GM12878 (cell line): ENCODE results near the gene TMEM181. TPM values are rescaled to one million over a fixed set of nuclear protein-coding genes. Genes with fewer than 3 reads are reported as not detected.

ENCODE experiments used
- ATAC-seq: fragments of 200-7000 bp; cut with Tn5 transposase; 3 replicates; pipeline ENCODE4 v1.9.1; 2020; ENCODE audit warnings: mild to moderate bottlenecking, moderate library complexity
- BruUV-seq: library from RNA; stranded (reverse); fragments of 400-500 nt; replicated peaks from 2 replicates; lab custom pipeline; 2021; lab: Mats Ljungman, UMichigan
- CTCF ChIA-PET: fragments of 300-600 bp; sonication (Branson Sonifier 250); formaldehyde crosslinking; extraction: SDS; loops from one replicate; lab custom pipeline; 2021; ENCODE audit warnings: inconsistent platforms; lab: Yijun Ruan, JAX
- POLR2A ChIA-PET: fragments of 350-600 bp; formaldehyde crosslinking; extraction: SDS; loops from one replicate; lab custom pipeline; 2021; ENCODE audit warnings: inconsistent platforms; lab: Charles Lee
- RAD21 ChIA-PET: fragments of 300-600 bp; sonication (Branson Sonifier 250); formaldehyde crosslinking; loops from one replicate; lab custom pipeline; 2023; ENCODE audit warnings: antibody characterized with exemption; ENCODE audit not compliant: unreplicated experiment; lab: Charles Lee
- SMC1A ChIA-PET: fragments of 300-600 bp; sonication (Branson Sonifier 250); formaldehyde crosslinking; loops from one replicate; lab custom pipeline; 2023; ENCODE audit not compliant: unreplicated experiment, uncharacterized antibody; lab: Charles Lee
- DNase-seq: peaks from one replicate; pipeline ENCODE4 v3.0.0-alpha.2; 2011; ENCODE audit warnings: low read depth, low spot score
- FAIRE-seq: peaks from 3 replicates; lab custom pipeline; 2011; peaks lifted over from hg19 to GRCh38; lab: Jason Lieb, UNC
- H2AFZ ChIP-seq: 2 replicates; pipeline ENCODE4 v1.6.0; 2011; ENCODE audit warnings: low read depth, low read length, control low read depth; ENCODE audit not compliant: control insufficient read depth
- H3K27ac ChIP-seq: 2 replicates; pipeline ENCODE4 v1.5.1; 2011; ENCODE audit warnings: control low read depth; ENCODE audit not compliant: control insufficient read depth, insufficient read depth
- H3K27me3 ChIP-seq, 2 experiments: replicated peaks in 1 of 2; 2 replicates each; pipeline versions ENCODE4 v1.6.0 to v1.6.1; 2011; ENCODE audit warnings: low read length in 1 of 2; ENCODE audit not compliant: control insufficient read depth in 2 of 2, insufficient read depth in 2 of 2
- H3K36me3 ChIP-seq, 2 experiments: 2 replicates each; pipeline ENCODE4 v1.5.1; 2011; ENCODE audit warnings: low read length in 1 of 2; ENCODE audit not compliant: control insufficient read depth in 2 of 2, insufficient read depth in 2 of 2
- H3K4me1 ChIP-seq: 2 replicates; pipeline ENCODE4 v1.6.1; 2011; ENCODE audit warnings: mild to moderate bottlenecking, low read length, moderate library complexity, mixed read lengths; ENCODE audit not compliant: control insufficient read depth, insufficient read depth
- H3K4me2 ChIP-seq: 2 replicates; pipeline ENCODE4 v1.6.0; 2011; ENCODE audit warnings: control low read depth; ENCODE audit not compliant: control insufficient read depth, insufficient read depth
- H3K4me3 ChIP-seq: fragments of 200-600 bp; sonication (generic); 2 replicates; pipeline ENCODE4 v1.5.1; 2016
- H3K79me2 ChIP-seq: 2 replicates; pipeline ENCODE4 v1.6.0; 2011; ENCODE audit warnings: low read length; ENCODE audit not compliant: control insufficient read depth, insufficient read depth
- H3K9ac ChIP-seq: 2 replicates; pipeline ENCODE4 v1.8.0; 2011; ENCODE audit warnings: low read length, control low read depth, mixed read lengths; ENCODE audit not compliant: control insufficient read depth, insufficient read depth
- H3K9me3 ChIP-seq: replicated peaks from 3 replicates; pipeline ENCODE4 v1.5.1; 2011; ENCODE audit warnings: mild to moderate bottlenecking, low read length; ENCODE audit not compliant: control insufficient read depth, insufficient read depth
- H4K20me1 ChIP-seq: 2 replicates; pipeline ENCODE4 v1.6.0; 2011; ENCODE audit not compliant: control insufficient read depth, insufficient read depth
- BCL11A ChIP-seq: IDR thresholded peaks from 2 replicates; pipeline ENCODE4 v1.6.1; 2011; ENCODE audit warnings: low read depth, low read length
- CBFB ChIP-seq: IDR thresholded peaks from 2 replicates; pipeline ENCODE4 v1.6.1; 2016; ENCODE audit warnings: antibody characterized with exemption, low read depth
- CHD4 ChIP-seq: fragments of 200-600 bp; sonication (generic); IDR thresholded peaks from 2 replicates; pipeline ENCODE4 v1.6.1; 2016; ENCODE audit warnings: mild to moderate bottlenecking
- CREB1 ChIP-seq: IDR thresholded peaks from 2 replicates; pipeline ENCODE4 v1.6.1; 2012; ENCODE audit warnings: low read depth, mild to moderate bottlenecking, inconsistent platforms
- ETV6 ChIP-seq, 2 experiments: fragments of 450-650 bp in 1 of 2; IDR thresholded peaks in 1 of 2; conservative IDR thresholded peaks in 1 of 2; 2 replicates each; pipeline ENCODE4 v1.6.1; 2014; ENCODE audit warnings: antibody characterized with exemption in 1 of 2, borderline replicate concordance in 1 of 2, low read depth in 1 of 2, mild to moderate bottlenecking in 1 of 2, moderate library complexity in 1 of 2
- MTA2 ChIP-seq: fragments of 450-650 bp; IDR thresholded peaks from 2 replicates; pipeline ENCODE4 v1.6.1; 2016; ENCODE audit warnings: low read depth, mild to moderate bottlenecking, moderate library complexity
- MTA3 ChIP-seq: IDR thresholded peaks from 2 replicates; pipeline ENCODE4 v1.6.1; 2012; ENCODE audit warnings: low read length, inconsistent platforms, borderline replicate concordance
- NR2C1 ChIP-seq: fragments of 450-650 bp; IDR thresholded peaks from 2 replicates; pipeline ENCODE4 v1.6.1; 2017; ENCODE audit warnings: antibody characterized with exemption, mild to moderate bottlenecking, moderate library complexity
- NRF1 ChIP-seq: conservative IDR thresholded peaks from 2 replicates; pipeline ENCODE4 v1.6.1; 2011; ENCODE audit warnings: mild to moderate bottlenecking, low read depth, low read length, improper control_type of control experiment
- ZBTB4 ChIP-seq: fragments of 450-650 bp; formaldehyde crosslinking; IDR thresholded peaks from 2 replicates; pipeline ENCODE4 v1.4.0; 2022; ENCODE audit warnings: mild to moderate bottlenecking, moderate library complexity
- WGBS: methylation state at CpG from one replicate; pipeline ENCODE4 v1.1.6; 2016; ENCODE audit warnings: low lambda C conversion rate; ENCODE audit not compliant: insufficient replicate concordance, insufficient coverage; ENCODE audit errors: missing lambda C conversion rate; 5-methylcytosine and 5-hydroxymethylcytosine counted together
- in situ Hi-C: fragments of 300-500 bp; cut with MboI; formaldehyde crosslinking; loops from 9 replicates; pipeline ENCODE4 v1.14.3; 2018; ENCODE audit warnings: mixed read lengths
- intact Hi-C: fragments of 100-400 bp; cut with micrococcal nuclease; formaldehyde crosslinking; loops from one replicate; pipeline ENCODE4 v1.14.2; 2022; ENCODE audit not compliant: unreplicated experiment
- polyA plus RNA-seq, 11 experiments: library from polyadenylated mRNA; depleted of rRNA in 4 of 11; unstranded in 6 of 11; stranded (reverse) in 5 of 11; fragments of >200 nt; fragmentation: Nextera tagmentation in 4 of 11; fragmentation: Illumina TruSeq in 1 of 11; extraction: Ambion mirVana in 4 of 11; extraction: Trizol in 1 of 11; gene quantifications; 1 replicate in 1 of 11; 2 replicates in 10 of 11; pipeline versions ENCODE4 v1.2.1 to v1.2.3, GENCODE V29; 2011 to 2016; ENCODE audit warnings: inconsistent platforms in 2 of 11, missing spikeins in 2 of 11, low read depth in 1 of 11
- total RNA-seq, 4 experiments: library from RNA; depleted of rRNA in 3 of 4; stranded (reverse); fragments of >200 nt in 3 of 4; fragmentation: Illumina TruSeq in 1 of 4; extraction: Trizol in 1 of 4; gene quantifications; 2 replicates each; pipeline versions ENCODE4 v1.2.1 to v1.2.3, GENCODE V29; 2013 to 2021
- TF ChIP-seq, protein P1 (sequence below): fragments of 450-650 bp; IDR thresholded peaks from 2 replicates; pipeline ENCODE4 v1.6.1; 2017; ENCODE audit warnings: mild to moderate bottlenecking, low read depth, inconsistent platforms; ENCODE audit not compliant: poor library complexity, severe bottlenecking
- TF ChIP-seq, protein P2 (sequence below): IDR thresholded peaks from 2 replicates; pipeline ENCODE4 v1.6.1; 2011; ENCODE audit warnings: borderline replicate concordance, low read depth, mild to moderate bottlenecking, moderate library complexity, low read length; ENCODE audit not compliant: insufficient read depth, poor library complexity, severe bottlenecking

Gene TMEM181
- total and polyA plus RNA-seq, 10 of the 15 experiments (the other 5 are each of a cell fraction or from before 2014, with no cell fraction given) = 1.5 to 7.9 (median 5.2) TPM

GRCh38 chr6:158539413-158539812 lies 20.5 kb upstream of the TMEM181 start (continued):
- TF ChIP-seq ZBTB4 (CRISPR knock-in tag) = no peak
- TF ChIP-seq MTA2 = no peak
- TF ChIP-seq, protein P1, sequence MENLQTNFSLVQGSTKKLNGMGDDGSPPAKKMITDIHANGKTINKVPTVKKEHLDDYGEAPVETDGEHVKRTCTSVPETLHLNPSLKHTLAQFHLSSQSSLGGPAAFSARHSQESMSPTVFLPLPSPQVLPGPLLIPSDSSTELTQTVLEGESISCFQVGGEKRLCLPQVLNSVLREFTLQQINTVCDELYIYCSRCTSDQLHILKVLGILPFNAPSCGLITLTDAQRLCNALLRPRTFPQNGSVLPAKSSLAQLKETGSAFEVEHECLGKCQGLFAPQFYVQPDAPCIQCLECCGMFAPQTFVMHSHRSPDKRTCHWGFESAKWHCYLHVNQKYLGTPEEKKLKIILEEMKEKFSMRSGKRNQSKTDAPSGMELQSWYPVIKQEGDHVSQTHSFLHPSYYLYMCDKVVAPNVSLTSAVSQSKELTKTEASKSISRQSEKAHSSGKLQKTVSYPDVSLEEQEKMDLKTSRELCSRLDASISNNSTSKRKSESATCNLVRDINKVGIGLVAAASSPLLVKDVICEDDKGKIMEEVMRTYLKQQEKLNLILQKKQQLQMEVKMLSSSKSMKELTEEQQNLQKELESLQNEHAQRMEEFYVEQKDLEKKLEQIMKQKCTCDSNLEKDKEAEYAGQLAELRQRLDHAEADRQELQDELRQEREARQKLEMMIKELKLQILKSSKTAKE = no peak
- no peak for TF ChIP-seq ETV6 (conservative IDR thresholded peaks at IDR 0.05 in 1 of 2, IDR thresholded peaks at IDR 0.05 in 1 of 2; ENCODE audit: borderline replicate concordance in 1 of 2, low read depth in 1 of 2)

DNA sequence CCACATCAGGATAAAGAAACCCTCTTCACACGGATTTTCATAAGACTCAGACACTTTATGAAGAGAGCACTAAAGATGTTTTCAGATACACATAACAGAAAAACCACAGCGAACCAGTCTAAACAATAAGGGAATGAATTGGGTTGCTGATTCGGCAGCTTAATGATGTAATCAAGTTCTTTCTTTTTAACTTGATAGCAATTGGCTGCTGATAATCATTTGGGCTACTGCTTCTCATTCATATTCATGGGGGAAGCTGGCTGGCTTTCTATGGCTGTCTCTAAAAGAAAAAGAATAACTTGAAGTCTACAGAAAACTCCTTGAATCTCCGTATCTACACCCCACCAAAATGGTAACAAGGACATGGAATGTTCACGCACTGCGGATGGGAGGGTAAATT lies 20.0 kb upstream of the TMEM181 start:
- WGBS = 74% methylated on average over 6 of the region's 6 CpGs
- intact Hi-C loops = no loop called here
- no peaks in the 10 kb centered on the region; the same call in 2 of the 3 replicates for H3K9me3 ChIP-seq
- in situ Hi-C loops = no loop called here
- H3K4me3 ChIP-seq = no peak overlapping the region
- no peak overlapping the region for H3K9ac ChIP-seq
- no peak overlapping the region for H2AFZ ChIP-seq
- H3K4me2 ChIP-seq = no peak overlapping the region
- ChIA-PET POLR2A (no interaction called here), SMC1A (interaction anchor here (1.2 kb wide), 1 partner anchor 63 kb away, joined by 3 read pairs; no protein-coding TSS in a partner anchor), RAD21 (no interaction called here), CTCF (no interaction called here)
- no peaks in the 10 kb centered on the region for H3K36me3 ChIP-seq
- no TSS peak for BruUV-seq
- peaks cover 0 to 6% of the 10 kb centered on the region in 2 experiments; a peak in 2 of 4 replicates for H3K27me3 ChIP-seq
- no peak for FAIRE-seq
- no peak overlapping the region for H3K27ac ChIP-seq
- H3K79me2 ChIP-seq = no peaks in the 10 kb centered on the region
- H4K20me1 ChIP-seq = no peaks in the 10 kb centered on the region; the same call in 1 of the 2 replicates
- no peaks in the 10 kb centered on the region for H3K4me1 ChIP-seq
- no peak for DNase-seq
- no peak for ATAC-seq
- TF ChIP-seq MTA3 = no peak
- no peak for TF ChIP-seq CBFB
- no peak for TF ChIP-seq NRF1
- no peak for TF ChIP-seq CHD4
- no peak for TF ChIP-seq BCL11A
- TF ChIP-seq, protein P2, sequence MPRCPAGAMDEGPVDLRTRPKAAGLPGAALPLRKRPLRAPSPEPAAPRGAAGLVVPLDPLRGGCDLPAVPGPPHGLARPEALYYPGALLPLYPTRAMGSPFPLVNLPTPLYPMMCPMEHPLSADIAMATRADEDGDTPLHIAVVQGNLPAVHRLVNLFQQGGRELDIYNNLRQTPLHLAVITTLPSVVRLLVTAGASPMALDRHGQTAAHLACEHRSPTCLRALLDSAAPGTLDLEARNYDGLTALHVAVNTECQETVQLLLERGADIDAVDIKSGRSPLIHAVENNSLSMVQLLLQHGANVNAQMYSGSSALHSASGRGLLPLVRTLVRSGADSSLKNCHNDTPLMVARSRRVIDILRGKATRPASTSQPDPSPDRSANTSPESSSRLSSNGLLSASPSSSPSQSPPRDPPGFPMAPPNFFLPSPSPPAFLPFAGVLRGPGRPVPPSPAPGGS = no peak
- no peak for TF ChIP-seq CREB1
- no peak for TF ChIP-seq NR2C1
